KMS-11 (cell line): ENCODE results near the gene GRM1.

Source experiments
- H2AFZ ChIP-seq: fragments of 200-600 bp; sonication (generic); 2 replicates; pipeline ENCODE4 v1.6.1; 2016; ENCODE audit warnings: antibody characterized with exemption, mixed run types, low read depth
- H3K27ac ChIP-seq: fragments of 200-600 bp; sonication (generic); 2 replicates; pipeline ENCODE4 v1.6.1; 2016; ENCODE audit warnings: mild to moderate bottlenecking, mixed run types
- H3K27me3 ChIP-seq: fragments of 200-600 bp; sonication (generic); 2 replicates; pipeline ENCODE4 v1.6.1; 2017; ENCODE audit warnings: mild to moderate bottlenecking, low read depth, mixed run types, moderate library complexity; ENCODE audit not compliant: insufficient read depth
- H3K36me3 ChIP-seq: fragments of 200-600 bp; sonication (generic); 2 replicates; pipeline ENCODE4 v1.6.1; 2017; ENCODE audit warnings: mild to moderate bottlenecking, mixed run types; ENCODE audit not compliant: insufficient read depth
- H3K4me1 ChIP-seq: fragments of 200-600 bp; sonication (generic); 2 replicates; pipeline ENCODE4 v1.6.1; 2016; ENCODE audit warnings: mild to moderate bottlenecking, low read depth, mixed run types; ENCODE audit not compliant: poor library complexity, severe bottlenecking
- H3K4me2 ChIP-seq: fragments of 200-600 bp; sonication (generic); 2 replicates; pipeline ENCODE4 v1.7.0; 2016; ENCODE audit warnings: mild to moderate bottlenecking, mixed run types
- H3K4me3 ChIP-seq: fragments of 200-600 bp; sonication (generic); IDR thresholded peaks from 2 replicates; pipeline ENCODE4 v1.6.1; 2017; ENCODE audit warnings: low read depth, low read length, mixed read lengths; ENCODE audit not compliant: insufficient read depth
- H3K79me2 ChIP-seq: fragments of 200-600 bp; sonication (generic); 2 replicates; pipeline ENCODE4 v1.6.1; 2016; ENCODE audit warnings: low read depth, mixed run types; ENCODE audit not compliant: insufficient read depth
- H3K9ac ChIP-seq: fragments of 200-600 bp; sonication (generic); 2 replicates; pipeline ENCODE4 v1.6.1; 2016; ENCODE audit warnings: mild to moderate bottlenecking, mixed run types
- H4K20me1 ChIP-seq: fragments of 200-600 bp; sonication (generic); 2 replicates; pipeline ENCODE4 v1.6.1; 2016; ENCODE audit warnings: mild to moderate bottlenecking, mixed run types; ENCODE audit not compliant: insufficient read depth
- CTCF ChIP-seq: fragments of 200-600 bp; sonication (generic); conservative IDR thresholded peaks from 2 replicates; pipeline ENCODE4 v1.6.1; 2017; ENCODE audit warnings: low read depth, mild to moderate bottlenecking, antibody characterized with exemption, low read length, moderate library complexity, mixed read lengths

GRM1 gene

GRCh38 chr6:146026873-146027272, 2.0 kb upstream of the GRM1 start:
- no peak overlapping the region for H3K4me2 ChIP-seq
- no peak overlapping the region for H3K4me3 ChIP-seq

GRCh38 chr6:146027586-146028251, 1.1 kb upstream of the GRM1 start:
- H2AFZ ChIP-seq: no peak overlapping the region

More at GRCh38 chr6:146026873-146027272, 2.0 kb upstream of the GRM1 start:
- H3K27ac ChIP-seq: no peak overlapping the region
- H3K9ac ChIP-seq: no peak overlapping the region
- no peak overlapping the region for H2AFZ ChIP-seq
- no peaks in the 10 kb centered on the region for H3K27me3 ChIP-seq
- TF ChIP-seq CTCF: no peak
- H3K36me3 ChIP-seq: no peaks in the 10 kb centered on the region
- no peaks in the 10 kb centered on the region for H3K4me1 ChIP-seq
- H4K20me1 ChIP-seq: no peaks in the 10 kb centered on the region
- no peaks in the 10 kb centered on the region for H3K79me2 ChIP-seq

GRCh38 chr6:146028252-146028795, 538 bp upstream of the GRM1 start:
- H3K4me1 ChIP-seq: no peaks in the 10 kb centered on the region
- H3K36me3 ChIP-seq: no peaks in the 10 kb centered on the region
- no peak overlapping the region for H3K9ac ChIP-seq
- no peak overlapping the region for H3K4me2 ChIP-seq
- H3K4me3 ChIP-seq: no peak overlapping the region
- no peak overlapping the region for H3K27ac ChIP-seq
- H3K79me2 ChIP-seq: no peaks in the 10 kb centered on the region
- H2AFZ ChIP-seq: no peak overlapping the region
- no peak for TF ChIP-seq CTCF
- no peaks in the 10 kb centered on the region for H4K20me1 ChIP-seq
- no peaks in the 10 kb centered on the region for H3K27me3 ChIP-seq

More at GRCh38 chr6:146027586-146028251, 1.1 kb upstream of the GRM1 start:
- H4K20me1 ChIP-seq: no peaks in the 10 kb centered on the region
- no peaks in the 10 kb centered on the region for H3K4me1 ChIP-seq
- H3K27me3 ChIP-seq: no peaks in the 10 kb centered on the region
- no peak overlapping the region for H3K9ac ChIP-seq
- H3K36me3 ChIP-seq: no peaks in the 10 kb centered on the region
- no peak for TF ChIP-seq CTCF
- no peaks in the 10 kb centered on the region for H3K79me2 ChIP-seq
- H3K27ac ChIP-seq: no peak overlapping the region
- no peak overlapping the region for H3K4me3 ChIP-seq
- H3K4me2 ChIP-seq: no peak overlapping the region

- H3K4me1 ChIP-seq: no peaks in the 10 kb centered on the region
- no peak for TF ChIP-seq CTCF
- H3K9ac ChIP-seq: no peak overlapping the region
- no peak overlapping the region for H3K4me3 ChIP-seq
- H3K79me2 ChIP-seq: no peaks in the 10 kb centered on the region
- H4K20me1 ChIP-seq: no peaks in the 10 kb centered on the region
- no peaks in the 10 kb centered on the region for H3K36me3 ChIP-seq
- no peaks in the 10 kb centered on the region for H3K27me3 ChIP-seq
- H2AFZ ChIP-seq: no peak overlapping the region
- no peak overlapping the region for H3K27ac ChIP-seq
- H3K4me2 ChIP-seq: no peak overlapping the region
Observed at GRCh38 chr6:146029573-146030184, 817 bp downstream of the GRM1 start.
